ENCODE data around the gene KIF12. TPM values are rescaled to one million over a fixed set of nuclear protein-coding genes. Genes with fewer than 3 reads are reported as not detected.
A peak's percentile ranks its signal among the peaks of the same experiment; 100 is the strongest.

Gene KIF12
- total and polyA plus RNA-seq, 2 of the 13 experiments (the other 11 are each of a cell fraction or from before 2014, with no cell fraction given): 1.8 to 12.5 TPM

DNA sequence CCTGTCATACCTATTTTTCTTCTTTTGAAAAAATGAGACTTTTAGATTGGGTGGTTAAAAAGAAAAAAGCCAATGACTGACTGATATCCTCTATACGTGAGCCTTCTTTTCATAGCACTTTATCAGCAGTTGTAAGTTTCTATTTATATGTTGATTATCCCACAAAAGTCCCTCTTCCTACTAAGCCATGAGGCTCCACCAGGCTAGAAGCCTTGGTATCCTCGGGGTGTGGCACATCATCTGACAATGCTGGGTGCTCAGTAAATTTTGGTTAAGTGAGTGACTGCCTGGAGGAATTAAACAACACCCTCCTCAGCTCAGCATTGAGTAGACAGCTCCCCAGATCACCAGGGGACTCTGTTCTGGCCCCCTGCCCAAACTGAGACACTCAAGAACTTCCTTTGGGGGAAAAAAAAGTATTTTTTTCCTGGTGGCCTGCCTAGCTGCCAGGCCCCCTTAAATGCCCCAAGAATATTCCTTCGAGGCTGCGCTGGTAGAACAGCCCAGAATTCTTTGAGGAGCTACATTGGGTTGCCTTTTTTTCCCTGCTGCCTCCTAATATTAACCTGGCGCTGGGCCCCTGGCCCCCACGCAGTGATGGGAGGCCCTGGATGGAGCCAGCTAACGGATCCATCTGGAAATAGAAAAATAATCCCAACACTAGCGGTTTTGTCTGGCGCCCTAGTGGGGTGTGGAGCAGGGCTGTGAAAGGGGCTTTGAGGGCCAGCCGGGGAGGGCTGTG, 32.9 kb upstream of the KIF12 start:
- FAIRE-seq (no peak), ATAC-seq (no peak), DNase-seq (ENCODE audit: low spot score) (no peak)
- Histone ChIP-seq H4K20me1 (ENCODE audit: insufficient read depth, low read length) (no peaks in the 10 kb centered on the region), H3K4me1 (ENCODE audit: insufficient read depth, low read length) (peaks cover 62% of the 10 kb centered on the region), H2AFZ (ENCODE audit: low read length) (no peak overlapping the region), H3K9ac (ENCODE audit: insufficient read depth, low read depth, low read length) (no peak overlapping the region), H3K9me3 (ENCODE audit: low read length) (peaks cover 8% of the 10 kb centered on the region; the same call in 1 of the 2 replicates), H3K79me2 (ENCODE audit: insufficient read depth, low read length) (no peaks in the 10 kb centered on the region), H3K36me3 (replicated peaks in 1 of 2; ENCODE audit: control insufficient read depth in 1 of 2, insufficient read depth in 2 of 2, low read length in 2 of 2) (no peaks in the 10 kb centered on the region), H3K4me3 (replicated peaks in 1 of 3; ENCODE audit: insufficient read depth in 1 of 3, low read depth in 2 of 3, low read length in 3 of 3) (no peak overlapping the region), H3K4me2 (ENCODE audit: low read depth, low read length) (no peak overlapping the region), H3K27ac (ENCODE audit: extremely low read length, insufficient read depth, low read length) (no peak overlapping the region), H3K27me3 (ENCODE audit: control insufficient read depth in 1 of 2, insufficient read depth in 2 of 2, low read length in 2 of 2) (peaks cover 0 to 1% of the 10 kb centered on the region in 2 experiments; a peak in 1 of 5 replicates)
- ChIA-PET CTCF (ENCODE audit: low intra/inter-chr PET ratio, low total read pairs) (no interaction called here), POLR2A (interaction anchor here (1.1 to 5.6 kb wide), 4 partner anchors 9 to 23 kb away, joined by 4 to 30 read pairs (median 4); no protein-coding TSS in a partner anchor)
- in situ Hi-C loops (cut with HindIII; ENCODE audit: extremely low pct_ligation_motif_present, low pct_unique_long_range_greater_than_20kb) (no loop called here), intact Hi-C loops (cut with micrococcal nuclease; ENCODE audit: unreplicated experiment) (loop anchor here (2.0 kb wide), 1 partner anchor 13 kb away; no protein-coding TSS in a partner anchor)
- 84% methylated on average over 10 of the region's 10 CpGs for WGBS (ENCODE audit: low lambda C conversion rate)
- TF ChIP-seq, protein P1, sequence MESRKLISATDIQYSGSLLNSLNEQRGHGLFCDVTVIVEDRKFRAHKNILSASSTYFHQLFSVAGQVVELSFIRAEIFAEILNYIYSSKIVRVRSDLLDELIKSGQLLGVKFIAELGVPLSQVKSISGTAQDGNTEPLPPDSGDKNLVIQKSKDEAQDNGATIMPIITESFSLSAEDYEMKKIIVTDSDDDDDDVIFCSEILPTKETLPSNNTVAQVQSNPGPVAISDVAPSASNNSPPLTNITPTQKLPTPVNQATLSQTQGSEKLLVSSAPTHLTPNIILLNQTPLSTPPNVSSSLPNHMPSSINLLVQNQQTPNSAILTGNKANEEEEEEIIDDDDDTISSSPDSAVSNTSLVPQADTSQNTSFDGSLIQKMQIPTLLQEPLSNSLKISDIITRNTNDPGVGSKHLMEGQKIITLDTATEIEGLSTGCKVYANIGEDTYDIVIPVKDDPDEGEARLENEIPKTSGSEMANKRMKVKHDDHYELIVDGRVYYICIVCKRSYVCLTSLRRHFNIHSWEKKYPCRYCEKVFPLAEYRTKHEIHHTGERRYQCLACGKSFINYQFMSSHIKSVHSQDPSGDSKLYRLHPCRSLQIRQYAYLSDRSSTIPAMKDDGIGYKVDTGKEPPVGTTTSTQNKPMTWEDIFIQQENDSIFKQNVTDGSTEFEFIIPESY (CRISPR knock-in tag; IDR thresholded peaks at IDR 0.05): 0 out of 2 replicates have a peak, but pooled peaks have one; percentile 11
- no peak for TF ChIP-seq ISX (CRISPR knock-in tag; conservative IDR thresholded peaks at IDR 0.05)
- TF ChIP-seq, protein P2, sequence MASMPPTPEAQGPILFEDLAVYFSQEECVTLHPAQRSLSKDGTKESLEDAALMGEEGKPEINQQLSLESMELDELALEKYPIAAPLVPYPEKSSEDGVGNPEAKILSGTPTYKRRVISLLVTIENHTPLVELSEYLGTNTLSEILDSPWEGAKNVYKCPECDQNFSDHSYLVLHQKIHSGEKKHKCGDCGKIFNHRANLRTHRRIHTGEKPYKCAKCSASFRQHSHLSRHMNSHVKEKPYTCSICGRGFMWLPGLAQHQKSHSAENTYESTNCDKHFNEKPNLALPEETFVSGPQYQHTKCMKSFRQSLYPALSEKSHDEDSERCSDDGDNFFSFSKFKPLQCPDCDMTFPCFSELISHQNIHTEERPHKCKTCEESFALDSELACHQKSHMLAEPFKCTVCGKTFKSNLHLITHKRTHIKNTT (CRISPR knock-in tag; IDR thresholded peaks at IDR 0.05): no peak
- BruUV-seq (replicated peaks): no TSS peak
